ENCODE measurements around the gene ESYT3. TPM values are rescaled to one million over a fixed set of nuclear protein-coding genes. Genes with fewer than 3 reads are reported as not detected.

The ESYT3 gene
- total and polyA plus RNA-seq, 9 donors = 0.48 to 2.0 (median 0.77) TPM

DNA sequence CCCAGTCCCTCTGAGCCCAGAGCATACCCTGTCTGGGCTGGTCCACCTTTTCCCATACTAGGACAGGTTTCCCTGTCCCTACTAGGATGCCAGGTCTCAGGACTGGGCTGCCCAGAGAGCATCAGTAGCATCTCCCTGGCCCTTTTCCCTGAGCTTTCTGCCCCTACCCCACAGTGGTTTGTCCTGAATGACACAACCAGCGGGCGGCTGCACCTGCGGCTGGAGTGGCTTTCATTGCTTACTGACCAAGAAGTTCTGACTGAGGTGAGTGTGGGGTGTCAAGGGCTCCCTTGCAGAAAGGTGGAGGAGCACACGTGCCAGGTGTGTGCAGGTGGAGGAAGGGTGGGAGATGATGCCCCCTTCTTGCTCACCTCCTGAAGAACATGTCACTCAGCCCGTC is 33.5 kb downstream of the ESYT3 start:
- WGBS, 3 donors = 86 to 97% (median 93%) methylated on average over 5 of the region's 5 CpGs
- no peaks in the 10 kb centered on the region for H3K4me1 ChIP-seq (ENCODE audit: insufficient read depth)
- TF ChIP-seq CTCF (IDR thresholded peaks at IDR 0.05) = no peak
- TF ChIP-seq EP300 (IDR thresholded peaks at IDR 0.05) = no peak
- no peak for DNase-seq
- no peak overlapping the region for H3K27ac ChIP-seq
- no peaks in the 10 kb centered on the region for H3K9me3 ChIP-seq
- H3K4me3 ChIP-seq = no peak overlapping the region
- intact Hi-C loops (cut with DNase I) = no loop called here
- H3K27me3 ChIP-seq = no peaks in the 10 kb centered on the region
- H3K36me3 ChIP-seq = no peaks in the 10 kb centered on the region

- Histone ChIP-seq H3K9me3 (no peaks in the 10 kb centered on the region), H3K4me1 (ENCODE audit: insufficient read depth) (no peaks in the 10 kb centered on the region), H3K4me3 (no peak overlapping the region), H3K27me3 (no peaks in the 10 kb centered on the region), H3K27ac (no peak overlapping the region), H3K36me3 (no peaks in the 10 kb centered on the region)
- no peak for TF ChIP-seq CTCF (IDR thresholded peaks at IDR 0.05)
- TF ChIP-seq POLR2A (IDR thresholded peaks at IDR 0.05) = no peak
- TF ChIP-seq EP300 (IDR thresholded peaks at IDR 0.05) = no peak
- no peak for DNase-seq
- intact Hi-C loops (cut with DNase I) = no loop called here
- 74 to 80% (median 78%) methylated on average over 6 of the region's 6 CpGs for WGBS, 3 donors
Observed at GRCh38 chr3:138468451-138468850, 34.0 kb downstream of the ESYT3 start.

DNA sequence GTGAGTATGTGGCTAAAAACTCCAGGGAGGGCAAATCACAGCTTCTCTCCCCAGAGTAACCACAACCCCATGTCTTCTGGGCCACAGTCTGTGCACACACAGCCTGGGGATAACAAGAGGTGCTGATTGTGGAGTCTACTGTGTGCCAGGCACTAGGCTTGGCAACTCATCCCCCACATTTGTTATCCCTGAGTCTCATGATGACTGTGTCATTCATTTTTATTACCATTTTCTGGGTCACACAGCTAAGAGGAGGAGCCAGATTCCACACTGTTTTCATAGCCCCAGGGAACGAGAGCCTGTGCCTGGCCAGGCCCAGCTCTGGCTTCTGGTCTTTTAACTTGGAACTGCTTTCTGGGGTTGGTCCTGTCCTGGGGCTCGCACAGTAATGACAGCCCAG is 34.5 kb downstream of the ESYT3 start:
- Histone ChIP-seq H3K4me1 (ENCODE audit: insufficient read depth) (no peaks in the 10 kb centered on the region), H3K4me3 (no peak overlapping the region), H3K27me3 (no peaks in the 10 kb centered on the region), H3K36me3 (no peaks in the 10 kb centered on the region), H3K9me3 (no peaks in the 10 kb centered on the region), H3K27ac (no peak overlapping the region)
- no peak for DNase-seq
- TF ChIP-seq CTCF (IDR thresholded peaks at IDR 0.05) = no peak
- TF ChIP-seq EP300 (IDR thresholded peaks at IDR 0.05) = no peak
- TF ChIP-seq POLR2A (IDR thresholded peaks at IDR 0.05) = no peak
- WGBS, 3 donors = 65 to 88% (median 79%) methylated on average over 2 of the region's 2 CpGs
- intact Hi-C loops (cut with DNase I) = no loop called here

DNA sequence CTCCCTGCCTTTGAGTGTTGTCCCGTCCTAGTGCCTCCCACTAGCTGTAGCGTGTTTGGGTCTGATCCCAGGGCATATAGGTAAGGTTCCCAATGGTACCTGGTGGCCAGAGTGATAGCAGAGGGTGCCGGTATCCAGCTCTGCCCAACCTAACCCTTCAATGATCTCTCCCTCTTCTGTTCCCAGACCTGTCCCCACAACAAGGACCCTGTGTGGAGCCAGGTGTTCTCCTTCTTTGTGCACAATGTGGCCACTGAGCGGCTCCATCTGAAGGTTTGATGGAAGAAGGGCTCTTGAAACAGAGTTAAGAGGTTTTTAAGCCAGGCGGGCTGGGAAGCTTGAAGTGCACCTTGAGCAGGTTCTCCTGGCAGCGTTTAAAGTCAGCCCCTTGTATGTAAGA is 35.5 kb downstream of the ESYT3 start:
- H3K27ac ChIP-seq = no peak overlapping the region
- no peaks in the 10 kb centered on the region for H3K27me3 ChIP-seq
- H3K4me1 ChIP-seq (ENCODE audit: insufficient read depth) = no peaks in the 10 kb centered on the region
- 82 to 85% (median 83%) methylated on average over 6 of the region's 6 CpGs for WGBS, 3 donors
- intact Hi-C loops (cut with DNase I) = no loop called here
- no peak for DNase-seq
- no peaks in the 10 kb centered on the region for H3K9me3 ChIP-seq
- no peak overlapping the region for H3K4me3 ChIP-seq
- H3K36me3 ChIP-seq = no peaks in the 10 kb centered on the region
- TF ChIP-seq POLR2A (IDR thresholded peaks at IDR 0.05) (no peak), EP300 (IDR thresholded peaks at IDR 0.05) (no peak), CTCF (IDR thresholded peaks at IDR 0.05) (no peak)

GRCh38 chr3:138470687-138471086 is 36.3 kb downstream of the ESYT3 start:
- Histone ChIP-seq H3K4me3 (no peak overlapping the region), H3K27ac (no peak overlapping the region), H3K36me3 (no peaks in the 10 kb centered on the region), H3K4me1 (ENCODE audit: insufficient read depth) (no peaks in the 10 kb centered on the region), H3K9me3 (no peaks in the 10 kb centered on the region), H3K27me3 (no peaks in the 10 kb centered on the region)
- WGBS, 3 donors = 55 to 91% (median 82%) methylated on average over 3 of the region's 3 CpGs
- TF ChIP-seq EP300 (IDR thresholded peaks at IDR 0.05) (no peak), POLR2A (IDR thresholded peaks at IDR 0.05) (no peak), CTCF (IDR thresholded peaks at IDR 0.05) (no peak)
- intact Hi-C loops (cut with DNase I) = no loop called here
- no peak for DNase-seq
